Immature natural killer cell (primary cell): ENCODE measurements around the gene LRRK1. TPM values are rescaled to one million over a fixed set of nuclear protein-coding genes. Genes with fewer than 3 reads are reported as not detected.

Experiments
- DNase-seq, 3 donors: peaks; one replicate each; pipeline ENCODE4 v3.0.0; 2022; ENCODE audit warnings: mixed read lengths in 1 of 3
- H3K27ac Mint-ChIP-seq, 6 donors: one replicate each; pipeline ENCODE4 v1.8.0; 2020; ENCODE audit warnings: mixed read lengths in 6 of 6, mild to moderate bottlenecking in 5 of 6, inconsistent platforms in 4 of 6, moderate library complexity in 3 of 6
- H3K27me3 Mint-ChIP-seq, 3 donors: one replicate each; pipeline ENCODE4 v1.8.0; 2020 to 2021; ENCODE audit warnings: low read depth in 3 of 3, mild to moderate bottlenecking in 3 of 3, mixed read lengths in 3 of 3, moderate library complexity in 3 of 3, inconsistent platforms in 1 of 3
- H3K36me3 Mint-ChIP-seq, 3 donors: one replicate each; pipeline ENCODE4 v1.8.0; 2020; ENCODE audit warnings: mixed read lengths in 3 of 3, inconsistent platforms in 2 of 3, mild to moderate bottlenecking in 2 of 3
- H3K4me1 Mint-ChIP-seq, 2 donors: one replicate each; pipeline ENCODE4 v1.8.0; 2020; ENCODE audit warnings: inconsistent platforms in 2 of 2, mild to moderate bottlenecking in 2 of 2, mixed read lengths in 2 of 2, moderate library complexity in 1 of 2
- H3K4me3 Mint-ChIP-seq, 5 donors: one replicate each; pipeline ENCODE4 v1.8.0; 2020; ENCODE audit warnings: mild to moderate bottlenecking in 5 of 5, mixed read lengths in 5 of 5, inconsistent platforms in 3 of 5, moderate library complexity in 3 of 5
- H3K9me3 Mint-ChIP-seq, 6 donors: one replicate each; pipeline ENCODE4 v1.8.0; 2020; ENCODE audit warnings: mild to moderate bottlenecking in 6 of 6, mixed read lengths in 6 of 6, inconsistent platforms in 4 of 6, moderate library complexity in 3 of 6
- polyA plus RNA-seq, 3 donors: library from polyadenylated mRNA; unstranded; fragments of 300-500 nt; fragmentation: Illumina TruSeq; gene quantifications; one replicate each; pipeline ENCODE4 v1.2.3, GENCODE V29; 2021

Gene LRRK1
- polyA plus RNA-seq, 3 donors from 2014 or later = 0.02 TPM; not detected in 2

DNA sequence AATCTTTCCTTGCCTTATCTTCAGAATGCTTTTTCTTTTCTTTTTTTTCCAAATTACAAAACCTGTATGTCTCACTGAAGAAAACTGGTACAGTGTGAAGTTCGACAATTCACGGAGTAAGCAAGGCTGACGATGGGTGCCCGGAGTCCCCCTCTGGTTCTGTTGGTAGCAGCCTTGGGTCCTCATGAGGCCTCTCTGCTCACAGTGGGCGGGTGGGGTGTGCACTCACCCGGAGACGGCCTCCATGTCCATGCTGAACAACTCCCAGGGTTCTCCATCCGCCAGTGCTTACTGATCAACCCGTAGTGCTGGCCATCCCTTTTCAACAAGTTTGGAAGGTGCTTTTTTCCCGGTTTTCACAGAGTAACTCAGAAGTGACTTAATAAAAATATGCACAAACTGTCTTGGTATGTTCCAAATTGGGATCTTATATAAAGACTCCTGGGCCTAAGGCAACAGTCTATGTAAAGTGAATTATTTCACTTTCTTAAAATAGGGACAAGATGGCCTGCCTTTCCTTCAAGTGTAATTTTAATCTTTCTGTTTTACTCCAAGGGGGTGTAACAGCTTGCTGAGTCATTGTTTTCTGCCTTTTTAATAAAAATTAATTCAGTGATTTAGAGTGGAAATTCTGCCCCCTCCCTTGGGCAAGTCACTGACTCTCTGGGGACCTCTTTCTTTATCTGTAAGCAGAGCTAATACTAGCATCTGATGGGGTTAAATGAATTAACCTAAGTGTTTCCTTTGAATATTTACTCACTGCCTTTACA lies 23.7 kb downstream of the LRRK1 start:
- no peak overlapping the region for H3K27ac Mint-ChIP-seq
- no peaks in the 10 kb centered on the region for H3K4me1 Mint-ChIP-seq
- H3K9me3 Mint-ChIP-seq = no peaks in the 10 kb centered on the region
- H3K27me3 Mint-ChIP-seq = peaks cover 0 to 7% (median 0%) of the 10 kb centered on the region in 3 donors
- DNase-seq = no peak
- no peak overlapping the region for H3K4me3 Mint-ChIP-seq
- H3K36me3 Mint-ChIP-seq = no peaks in the 10 kb centered on the region

DNA sequence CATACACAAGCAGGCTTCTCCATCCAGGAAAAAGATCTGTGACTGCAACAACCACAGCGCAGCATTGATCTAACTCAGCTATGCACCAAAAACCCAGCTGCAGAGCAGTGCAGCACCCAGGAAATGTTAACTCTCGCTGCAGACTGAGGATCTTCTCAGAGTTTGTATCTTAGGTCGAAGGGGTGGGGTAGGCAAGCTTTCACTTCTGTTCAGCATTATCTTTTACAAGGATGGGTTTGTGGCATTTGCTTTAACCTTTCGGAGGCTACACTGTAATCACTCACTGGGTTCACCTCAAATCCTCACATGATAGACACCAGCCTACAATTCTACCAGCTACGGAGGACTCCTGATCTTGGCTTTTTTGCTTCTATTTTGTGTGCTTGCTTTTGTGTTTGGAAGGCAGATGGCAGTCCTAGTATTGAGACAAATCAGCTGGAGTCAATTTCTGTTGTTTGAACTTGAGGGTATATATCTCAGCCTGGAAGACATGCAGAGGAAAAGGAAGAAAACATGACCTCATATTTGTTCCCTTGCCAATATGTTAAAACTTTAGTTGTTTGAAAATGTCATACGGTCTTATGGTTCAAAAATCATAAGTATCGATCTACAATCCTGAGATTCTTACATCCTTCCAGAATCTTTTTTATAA lies 25.2 kb downstream of the LRRK1 start:
- peaks cover 0 to 9% (median 0%) of the 10 kb centered on the region in 3 donors for H3K27me3 Mint-ChIP-seq
- no peaks in the 10 kb centered on the region for H3K36me3 Mint-ChIP-seq
- no peak overlapping the region for H3K4me3 Mint-ChIP-seq
- H3K4me1 Mint-ChIP-seq = no peaks in the 10 kb centered on the region
- H3K27ac Mint-ChIP-seq = no peak overlapping the region
- no peaks in the 10 kb centered on the region for H3K9me3 Mint-ChIP-seq
- DNase-seq = no peak

GRCh38 chr15:100944986-100945385 lies 25.8 kb downstream of the LRRK1 start:
- Mint-ChIP-seq H3K4me1 (no peaks in the 10 kb centered on the region), H3K4me3 (no peak overlapping the region), H3K27me3 (peaks cover 0 to 13% (median 0%) of the 10 kb centered on the region in 3 donors), H3K36me3 (no peaks in the 10 kb centered on the region), H3K9me3 (no peaks in the 10 kb centered on the region), H3K27ac (no peak overlapping the region)
- no peak for DNase-seq

DNA sequence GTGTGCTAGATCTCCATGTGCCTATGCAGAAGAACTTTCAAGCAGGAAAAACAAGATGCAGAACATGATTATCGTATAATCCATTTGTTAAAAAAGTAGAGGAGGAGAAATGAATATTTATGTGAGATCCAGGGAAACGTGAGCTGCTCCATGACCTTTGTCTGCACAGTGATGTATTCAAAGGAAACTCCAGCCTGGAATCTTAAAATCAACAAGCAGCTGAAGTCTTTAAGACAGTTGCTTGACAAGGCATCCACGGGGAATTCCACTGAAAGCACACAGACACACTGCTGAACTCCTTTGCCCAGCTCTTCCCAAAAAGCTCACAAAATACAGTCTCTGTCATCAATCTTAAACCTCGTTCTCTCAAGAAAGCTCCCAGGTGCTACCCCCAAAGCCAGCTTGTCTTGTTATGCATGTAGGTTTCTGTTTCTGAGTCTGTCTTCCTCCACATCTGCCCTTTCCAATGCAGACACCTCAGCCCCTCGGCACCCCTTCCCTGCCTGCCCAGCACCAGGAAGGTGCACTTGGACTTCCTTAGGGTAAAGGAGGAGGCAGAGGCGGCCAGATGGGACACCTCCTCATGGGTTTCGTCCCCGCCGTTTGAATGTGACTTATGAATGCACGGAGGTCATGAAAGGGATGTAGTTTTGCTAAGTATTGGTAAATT lies 28.7 kb downstream of the LRRK1 start:
- Mint-ChIP-seq H3K4me1 (no peaks in the 10 kb centered on the region), H3K27ac (no peak overlapping the region), H3K9me3 (no peaks in the 10 kb centered on the region), H3K27me3 (peaks cover 0 to 18% (median 0%) of the 10 kb centered on the region in 3 donors), H3K4me3 (no peak overlapping the region), H3K36me3 (no peaks in the 10 kb centered on the region)
- no peak for DNase-seq

GRCh38 chr15:100948430-100948762 lies 29.2 kb downstream of the LRRK1 start:
- H3K4me3 Mint-ChIP-seq = no peak overlapping the region
- H3K27ac Mint-ChIP-seq = no peak overlapping the region
- no peaks in the 10 kb centered on the region for H3K9me3 Mint-ChIP-seq
- no peaks in the 10 kb centered on the region for H3K4me1 Mint-ChIP-seq
- no peak for DNase-seq
- H3K36me3 Mint-ChIP-seq = no peaks in the 10 kb centered on the region
- peaks cover 0 to 18% (median 0%) of the 10 kb centered on the region in 3 donors for H3K27me3 Mint-ChIP-seq

- Mint-ChIP-seq H3K4me3 (no peak overlapping the region), H3K4me1 (no peaks in the 10 kb centered on the region), H3K9me3 (no peaks in the 10 kb centered on the region), H3K27ac (no peak overlapping the region), H3K27me3 (peaks cover 0 to 12% (median 0%) of the 10 kb centered on the region in 3 donors), H3K36me3 (no peaks in the 10 kb centered on the region)
- DNase-seq = no peak
Measured at GRCh38 chr15:100949691-100950090, 30.5 kb downstream of the LRRK1 start.

DNA sequence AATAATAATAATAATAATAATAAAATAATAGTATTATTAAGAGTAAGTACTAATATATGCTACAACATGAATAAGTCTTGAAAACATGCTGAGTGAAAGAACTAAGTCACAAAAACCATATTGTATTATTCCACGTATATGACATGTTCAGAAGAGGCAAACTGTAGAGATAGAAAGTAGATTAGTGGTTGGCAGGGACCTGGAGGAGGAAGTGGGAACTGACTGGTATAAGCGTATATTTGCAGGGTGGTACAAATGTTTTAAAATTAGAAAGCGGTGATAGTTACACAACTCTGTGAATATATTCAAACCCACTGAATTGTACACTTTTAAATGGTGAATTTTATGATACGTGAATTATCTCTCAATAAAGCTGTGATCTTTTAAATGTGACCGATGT lies 32.8 kb downstream of the LRRK1 start:
- Mint-ChIP-seq H3K27me3 (peaks cover 2 to 14% (median 4%) of the 10 kb centered on the region in 3 donors), H3K4me1 (no peaks in the 10 kb centered on the region), H3K27ac (no peak overlapping the region), H3K36me3 (no peaks in the 10 kb centered on the region), H3K9me3 (no peaks in the 10 kb centered on the region), H3K4me3 (no peak overlapping the region)
- DNase-seq = no peak

GRCh38 chr15:100952566-100952965 lies 33.4 kb downstream of the LRRK1 start:
- no peaks in the 10 kb centered on the region for H3K36me3 Mint-ChIP-seq
- H3K27ac Mint-ChIP-seq = no peak overlapping the region
- no peaks in the 10 kb centered on the region for H3K9me3 Mint-ChIP-seq
- no peaks in the 10 kb centered on the region for H3K4me1 Mint-ChIP-seq
- H3K27me3 Mint-ChIP-seq = peaks cover 2 to 14% (median 6%) of the 10 kb centered on the region in 3 donors
- H3K4me3 Mint-ChIP-seq = no peak overlapping the region
- no peak for DNase-seq

DNA sequence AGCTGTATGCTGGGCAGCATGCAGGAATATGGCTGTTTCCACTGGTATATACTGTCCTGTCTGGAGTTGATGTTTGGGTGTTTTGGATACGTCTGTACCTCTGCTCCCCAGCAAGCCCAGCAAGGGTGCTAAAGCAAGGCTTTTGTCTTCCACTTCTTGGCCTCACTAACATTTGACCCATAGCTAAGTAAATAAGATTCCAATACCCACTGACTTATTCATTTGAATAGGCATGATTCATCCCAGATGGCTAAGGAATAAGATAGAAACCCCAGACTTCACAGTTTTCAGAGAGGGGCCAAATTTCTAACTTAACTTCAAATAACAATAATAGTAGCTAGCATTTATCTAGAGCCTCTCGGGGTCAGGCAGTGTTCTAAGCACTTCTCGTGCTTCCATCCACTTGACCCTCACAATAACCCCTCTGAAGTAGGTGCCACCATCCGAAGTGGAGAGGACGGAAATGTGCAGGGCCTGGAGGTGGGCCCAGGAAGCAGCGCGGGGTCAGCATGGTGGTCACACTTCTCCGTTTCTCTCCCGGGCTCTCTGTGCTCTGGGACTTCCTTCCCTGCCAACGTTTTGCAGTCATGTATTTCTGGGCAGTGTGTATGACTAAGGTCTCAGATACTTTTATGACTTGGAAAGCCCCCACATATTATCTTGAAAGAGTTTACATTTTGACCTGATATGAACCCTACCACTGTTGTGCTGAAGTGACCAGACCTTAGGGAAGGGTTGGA lies 39.3 kb downstream of the LRRK1 start:
- Mint-ChIP-seq H3K9me3 (no peaks in the 10 kb centered on the region), H3K4me1 (no peaks in the 10 kb centered on the region), H3K36me3 (no peaks in the 10 kb centered on the region), H3K4me3 (no peak overlapping the region), H3K27me3 (peaks cover 3 to 16% (median 6%) of the 10 kb centered on the region in 3 donors), H3K27ac (no peak overlapping the region)
- no peak for DNase-seq

- Mint-ChIP-seq H3K9me3 (no peaks in the 10 kb centered on the region), H3K27me3 (peaks cover 3 to 16% (median 8%) of the 10 kb centered on the region in 3 donors), H3K27ac (no peak overlapping the region)
Measured at GRCh38 chr15:100959066-100960050, 40.2 kb downstream of the LRRK1 start.

GRCh38 chr15:100966997-100967396 lies 47.8 kb downstream of the LRRK1 start:
- Mint-ChIP-seq H3K27ac (no peak overlapping the region), H3K9me3 (no peaks in the 10 kb centered on the region), H3K4me1 (no peaks in the 10 kb centered on the region), H3K27me3 (peaks cover 6 to 14% (median 13%) of the 10 kb centered on the region in 3 donors), H3K36me3 (no peaks in the 10 kb centered on the region), H3K4me3 (no peak overlapping the region)
- DNase-seq = no peak

More at GRCh38 chr15:100959066-100960050, 40.2 kb downstream of the LRRK1 start:
- no peak for DNase-seq
- Mint-ChIP-seq H3K4me1 (no peaks in the 10 kb centered on the region), H3K4me3 (no peak overlapping the region), H3K36me3 (no peaks in the 10 kb centered on the region)

- no peaks in the 10 kb centered on the region for H3K9me3 Mint-ChIP-seq
- no peak overlapping the region for H3K4me3 Mint-ChIP-seq
- peaks cover 0 to 2% of the 10 kb centered on the region in 2 donors for H3K4me1 Mint-ChIP-seq
- H3K36me3 Mint-ChIP-seq = no peaks in the 10 kb centered on the region
- no peak for DNase-seq
- peaks cover 6 to 20% (median 19%) of the 10 kb centered on the region in 3 donors for H3K27me3 Mint-ChIP-seq
- H3K27ac Mint-ChIP-seq = no peak overlapping the region
Measured at GRCh38 chr15:100968050-100968966, 49.2 kb downstream of the LRRK1 start.
